Astrocyte of the hippocampus (primary cell): ENCODE measurements around the gene HCN1.

Source experiments
- DNase-seq: peaks from one replicate; pipeline ENCODE4 v3.0.0; 2011; ENCODE audit warnings: low read depth, low spot score

Gene HCN1

DNA sequence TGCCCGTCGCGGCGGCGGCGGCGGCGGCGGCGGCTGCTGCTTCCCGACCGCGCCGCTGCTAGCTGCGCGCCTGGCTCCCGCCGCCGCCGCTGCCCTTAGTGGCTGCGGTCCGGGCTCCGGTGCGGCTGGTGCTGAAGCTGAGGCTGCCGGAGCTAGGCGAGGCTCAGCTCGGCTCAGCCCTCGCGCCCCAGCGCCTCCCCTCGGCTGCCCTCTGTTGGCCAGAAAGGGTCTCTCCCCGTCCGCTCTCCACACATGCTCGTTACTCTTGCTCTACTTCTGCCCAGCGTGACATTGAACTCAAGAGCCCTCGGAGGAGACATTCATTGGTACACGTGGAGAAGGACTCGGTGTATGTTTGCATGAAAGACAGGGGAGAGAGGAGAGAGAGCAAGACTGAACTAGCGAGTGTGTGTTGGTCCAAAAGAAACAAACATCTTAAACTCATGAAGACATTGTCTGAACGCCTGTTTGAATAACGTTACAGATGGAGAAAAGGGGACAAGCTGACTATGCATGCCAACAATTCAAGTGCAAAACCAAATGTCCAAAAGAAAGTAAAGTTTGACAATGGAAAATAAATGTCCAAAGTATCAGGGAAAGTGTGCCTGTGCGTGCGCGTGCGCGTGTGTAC lies at the start of gene HCN1:
Gene HCN1, minus strand, starts transcription at position 175 of the 631 bp plus-strand sequence.
- DNase-seq = peak; percentile 94

DNA sequence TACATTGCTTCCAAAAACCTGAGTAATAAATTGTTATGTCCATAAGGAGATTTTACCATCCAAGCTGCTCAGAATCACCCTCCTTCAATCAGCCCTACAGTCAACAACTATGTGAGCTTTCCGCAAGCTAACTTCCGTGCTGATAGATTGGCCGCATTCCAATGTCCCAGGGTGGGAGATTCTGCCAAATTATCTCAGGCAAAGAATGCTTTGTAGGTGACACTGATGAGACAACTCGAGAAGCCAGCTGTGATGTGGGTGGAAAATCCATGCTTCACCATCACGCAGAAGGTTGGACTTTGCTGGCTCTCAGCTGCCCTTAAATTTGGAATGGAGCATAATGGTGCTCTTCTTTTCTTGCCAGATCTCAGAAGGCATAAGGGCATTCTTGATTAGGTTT lies 44.9 kb upstream of the HCN1 start:
- no peak for DNase-seq

DNA sequence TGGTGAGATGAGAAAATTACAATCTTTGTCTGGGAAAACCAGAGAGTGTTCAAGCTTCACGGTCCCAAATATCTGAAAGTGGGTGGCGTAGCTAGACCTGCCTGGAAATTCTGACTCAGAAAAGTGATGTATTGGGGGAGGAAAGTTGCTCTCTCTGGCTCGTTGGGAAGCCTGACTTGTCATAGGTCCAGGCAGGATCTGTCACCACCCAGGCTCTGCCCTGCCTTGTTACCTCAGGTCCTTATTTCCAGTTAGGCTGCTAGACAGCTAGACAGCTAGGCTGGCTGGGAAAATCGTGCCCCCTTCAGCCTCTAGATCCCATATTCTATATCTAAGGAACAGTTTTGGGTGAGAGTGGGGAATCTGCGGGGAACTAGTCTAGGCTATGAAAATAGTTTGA lies 41.0 kb upstream of the HCN1 start:
- no peak for DNase-seq

DNA sequence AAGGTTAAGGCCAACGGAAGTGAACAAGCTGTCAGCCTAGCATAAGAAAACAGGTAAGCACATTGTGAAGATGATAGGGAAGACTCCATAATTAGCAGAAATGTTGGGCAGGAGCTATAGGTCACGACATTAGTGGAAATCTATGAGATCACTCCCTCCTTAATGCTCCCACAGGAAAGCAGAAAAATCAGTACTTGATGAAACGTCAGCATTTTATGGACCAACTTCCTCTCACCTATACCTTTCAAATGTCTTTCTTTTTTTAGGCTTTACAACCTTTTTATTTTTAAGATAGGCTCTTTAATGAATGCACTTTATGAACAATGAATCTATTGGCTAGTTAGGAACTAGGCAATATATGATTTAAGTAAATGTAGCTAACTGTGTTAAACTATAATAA lies 29.4 kb upstream of the HCN1 start:
- no peak for DNase-seq

DNA sequence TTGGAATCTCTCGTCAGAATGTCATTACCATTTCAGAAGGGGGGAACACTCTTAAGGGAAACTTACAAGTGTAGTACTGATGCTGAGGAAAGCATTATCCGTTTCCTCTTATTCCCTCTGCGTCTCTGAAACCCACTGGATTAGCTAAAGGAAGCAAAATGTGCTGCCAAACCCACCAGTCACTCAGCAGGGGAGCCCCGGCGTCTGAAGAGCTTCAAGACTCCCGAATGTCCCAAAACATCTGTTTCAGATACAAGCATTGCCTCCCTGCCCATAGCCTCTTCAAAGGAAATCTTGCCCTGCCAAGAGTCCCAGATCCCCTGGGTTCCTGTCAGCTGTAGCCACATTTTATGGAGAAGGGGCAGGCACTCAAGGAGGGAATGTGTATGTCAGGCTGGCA lies 1.0 kb upstream of the HCN1 start:
- DNase-seq = no peak

DNA sequence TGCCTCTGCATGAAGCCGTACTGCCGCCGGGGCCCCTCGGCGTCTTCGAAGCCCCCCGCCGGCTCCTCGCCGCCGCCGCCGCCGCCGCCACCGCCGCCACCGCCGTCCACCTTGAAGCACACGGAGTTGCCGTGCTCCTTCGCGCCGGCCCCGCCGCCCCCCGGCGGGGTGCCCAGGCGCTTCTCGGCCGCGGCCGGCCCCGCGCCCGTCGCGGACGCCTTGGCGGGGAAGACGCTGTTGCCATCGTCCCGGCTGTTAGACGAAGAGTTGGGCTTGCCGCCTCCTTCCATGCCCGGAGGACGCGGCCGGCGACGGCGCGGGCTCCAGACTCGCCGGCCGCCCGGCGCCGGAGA lies 400 bp downstream of the HCN1 start:
- DNase-seq = no peak

DNA sequence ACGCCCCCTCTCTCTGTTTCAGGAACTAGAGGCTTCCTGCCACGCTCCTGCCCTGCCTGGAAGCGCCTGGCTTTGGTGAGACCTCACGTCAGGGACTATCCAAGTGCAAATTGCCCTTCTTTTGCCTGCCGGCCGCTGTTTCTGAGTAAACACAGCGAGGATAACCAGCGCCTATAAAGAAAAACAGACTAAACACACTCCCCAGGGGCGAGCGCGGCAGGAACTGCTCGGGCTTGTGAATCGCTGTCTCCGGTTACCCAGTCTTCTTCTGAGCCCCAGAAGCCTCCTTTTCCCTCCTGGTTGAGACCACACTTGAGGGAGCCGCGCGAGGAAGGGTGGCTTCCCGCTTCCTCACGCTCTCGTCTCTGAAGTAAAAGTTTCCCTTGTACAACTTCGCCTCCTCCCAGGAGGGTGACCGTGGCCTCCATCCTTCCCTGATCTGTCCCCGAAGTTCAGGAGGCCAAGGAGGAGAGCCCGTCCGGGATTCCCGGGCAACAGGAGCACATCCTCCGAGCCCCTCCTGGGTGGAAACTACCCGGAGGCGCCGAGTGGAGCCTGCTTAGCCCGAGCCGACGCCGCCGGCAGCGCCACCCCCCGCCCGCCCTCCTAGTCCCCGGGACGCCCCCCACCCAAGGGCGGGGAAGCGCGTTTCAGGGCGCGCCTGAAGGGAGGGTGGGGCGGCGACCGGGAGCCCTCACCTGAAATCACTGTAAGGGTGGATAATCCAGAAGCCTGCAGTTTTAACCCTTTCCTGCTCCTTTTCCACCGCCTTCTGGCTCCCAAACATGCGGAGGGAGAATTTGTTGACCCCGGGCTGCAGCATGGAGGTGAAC lies 993 bp downstream of the HCN1 start:
- peak; percentile 7 for DNase-seq

DNA sequence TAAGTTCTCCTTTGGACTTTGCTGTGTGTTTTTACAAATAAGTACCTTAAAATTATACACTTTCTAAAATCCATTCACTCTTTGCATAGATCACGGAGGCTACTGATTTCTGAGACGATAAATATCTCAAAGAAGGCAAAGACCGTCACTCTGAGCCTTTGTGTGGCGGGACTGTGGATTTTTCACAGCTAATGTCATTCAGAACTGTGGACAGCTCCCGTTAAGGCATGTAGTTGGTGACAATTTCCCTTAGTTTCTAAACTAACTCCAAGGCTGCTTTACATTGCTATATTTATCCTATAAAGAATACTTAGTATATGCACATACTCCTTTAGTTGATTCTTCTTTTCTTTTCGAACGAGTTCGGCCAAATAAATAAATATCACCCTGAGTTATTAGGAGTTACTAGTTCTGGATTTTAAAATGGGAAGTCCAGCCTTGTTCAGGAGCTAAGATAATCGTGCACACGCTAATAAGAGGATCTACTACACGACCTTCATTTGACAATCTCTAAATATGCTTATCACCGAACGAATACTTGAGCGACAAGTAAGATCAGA lies 1.8 kb downstream of the HCN1 start:
- peak; percentile 35 for DNase-seq

DNA sequence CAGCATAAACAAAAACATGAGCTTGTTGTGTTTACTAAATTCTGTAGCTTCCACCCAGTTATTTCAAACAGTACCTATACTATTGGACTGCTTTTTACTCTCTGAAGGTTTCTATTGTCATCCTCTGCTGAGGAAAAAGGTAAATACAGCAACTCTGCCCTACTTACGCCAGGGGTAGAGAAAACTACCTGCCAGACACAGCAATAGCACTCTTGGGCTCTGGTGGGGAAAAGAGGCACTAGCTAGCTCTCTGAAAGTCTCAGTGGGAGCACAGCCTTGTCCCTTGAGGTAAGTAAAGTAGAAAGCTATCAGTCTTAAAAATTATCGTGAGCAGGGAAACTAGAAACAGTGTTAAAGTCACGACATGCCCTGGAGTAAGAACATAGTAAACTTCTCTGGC lies 3.7 kb downstream of the HCN1 start:
- no peak for DNase-seq

DNA sequence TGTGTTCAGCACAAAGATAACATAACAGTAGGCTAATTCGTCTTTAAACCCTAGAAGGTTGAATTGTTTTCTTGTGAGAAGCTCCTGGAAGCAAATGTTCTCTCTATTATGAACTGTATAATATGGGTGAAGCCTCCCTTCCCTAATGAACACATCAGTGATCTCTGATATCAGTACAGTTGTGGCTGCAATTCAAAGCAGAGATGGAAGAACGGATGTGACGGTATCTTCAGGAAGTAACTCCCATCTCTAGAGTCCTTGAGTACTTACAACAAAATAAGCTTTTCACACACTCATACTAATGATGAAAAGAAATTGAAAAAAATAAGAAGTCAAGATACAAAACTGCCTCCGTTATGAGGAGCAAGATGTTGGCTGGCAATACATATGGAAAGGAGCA lies 4.5 kb downstream of the HCN1 start:
- DNase-seq = no peak

DNA sequence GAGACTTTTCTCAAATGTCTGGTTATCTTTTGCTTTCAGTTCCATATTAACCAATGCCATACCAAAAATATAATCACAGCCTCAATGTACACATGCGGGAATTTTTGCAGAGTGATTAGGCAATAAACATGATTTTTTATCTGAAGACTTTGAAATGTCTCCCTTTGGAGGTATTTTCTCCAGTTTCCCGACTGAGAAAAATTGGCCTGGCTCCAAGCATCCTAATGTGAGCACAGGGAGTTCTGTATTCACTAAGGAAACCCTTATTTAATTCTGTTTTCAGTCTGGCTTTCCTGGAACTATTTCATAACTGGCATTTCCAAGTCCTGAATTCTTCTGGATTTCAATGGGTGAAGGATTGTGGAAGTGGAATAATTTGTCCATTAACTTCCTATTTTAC lies 8.5 kb downstream of the HCN1 start:
- DNase-seq = no peak

DNA sequence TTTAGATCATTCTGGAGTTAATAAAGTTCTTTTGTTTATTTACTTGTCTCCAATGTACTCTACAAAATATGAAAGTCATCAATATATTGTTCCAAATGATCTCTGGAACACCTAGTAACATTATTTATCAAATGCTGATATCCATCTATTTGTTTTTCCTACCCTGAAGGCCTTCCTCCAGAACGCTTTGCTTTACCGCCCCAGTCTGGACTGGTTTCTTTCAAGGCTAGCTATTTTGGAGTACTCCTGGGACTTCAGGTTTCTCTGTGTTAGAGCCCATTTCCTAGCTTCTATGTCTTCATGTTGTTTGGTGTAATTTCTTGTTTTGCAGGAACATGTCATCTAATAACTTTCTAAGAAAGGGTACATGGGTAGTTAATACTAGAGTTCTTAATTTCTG lies 9.6 kb downstream of the HCN1 start:
- DNase-seq = no peak

DNA sequence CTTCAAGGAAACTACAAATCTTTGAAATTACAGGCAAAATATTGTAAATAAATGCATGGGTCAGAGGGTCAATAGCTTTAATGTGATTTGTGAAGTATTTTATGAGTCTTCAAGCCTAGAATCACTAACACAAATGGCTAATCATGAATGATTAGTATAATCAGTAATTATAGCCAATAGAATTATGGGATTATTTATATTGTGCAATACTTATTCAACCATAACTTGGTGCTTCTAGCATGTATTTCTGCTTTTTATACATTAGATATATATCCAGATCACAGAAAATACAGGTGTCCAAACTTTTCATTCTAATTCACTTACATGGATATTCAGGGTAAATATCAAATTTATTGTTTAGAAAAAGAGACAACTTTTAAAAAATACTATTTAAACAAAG lies 12.1 kb downstream of the HCN1 start:
- no peak for DNase-seq

DNA sequence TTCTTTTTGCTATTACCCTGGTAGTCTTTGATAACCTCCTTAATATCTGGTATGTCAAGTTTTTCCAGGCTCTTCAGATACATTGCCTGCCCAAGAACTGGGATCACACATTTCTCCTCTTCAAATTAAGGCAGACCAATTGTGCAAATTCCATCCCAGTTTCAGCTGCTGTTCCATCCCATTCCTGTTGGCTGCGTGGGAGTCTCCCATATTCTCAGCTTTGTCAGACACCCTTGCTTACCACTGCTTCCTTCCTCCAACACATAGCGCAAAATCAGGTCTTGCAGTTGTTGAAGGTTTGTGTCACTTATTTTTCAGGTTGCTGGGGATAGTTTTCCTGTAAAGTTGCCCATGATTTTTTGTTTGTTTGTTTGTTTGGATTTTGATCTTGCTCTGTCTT lies 15.2 kb downstream of the HCN1 start:
- no peak for DNase-seq

DNA sequence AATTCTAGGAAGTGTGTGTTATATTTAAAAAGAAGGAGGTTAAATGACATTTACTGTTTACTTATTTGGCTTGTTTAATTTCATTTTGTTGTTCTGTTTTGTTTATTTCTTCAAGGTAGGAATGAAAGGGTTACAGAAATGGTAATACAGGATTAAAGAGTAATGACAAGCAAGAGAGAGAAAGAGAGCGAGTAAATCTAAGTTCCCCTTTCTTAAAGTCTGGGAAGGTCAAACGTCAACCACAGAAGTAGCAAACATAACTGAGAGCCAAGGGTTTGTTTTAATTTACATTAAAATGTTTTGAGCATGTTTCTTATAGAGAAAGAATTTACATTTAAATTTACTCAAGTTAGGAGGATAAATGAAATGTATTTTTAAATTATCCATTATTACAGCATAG lies 18.7 kb downstream of the HCN1 start:
- no peak for DNase-seq

DNA sequence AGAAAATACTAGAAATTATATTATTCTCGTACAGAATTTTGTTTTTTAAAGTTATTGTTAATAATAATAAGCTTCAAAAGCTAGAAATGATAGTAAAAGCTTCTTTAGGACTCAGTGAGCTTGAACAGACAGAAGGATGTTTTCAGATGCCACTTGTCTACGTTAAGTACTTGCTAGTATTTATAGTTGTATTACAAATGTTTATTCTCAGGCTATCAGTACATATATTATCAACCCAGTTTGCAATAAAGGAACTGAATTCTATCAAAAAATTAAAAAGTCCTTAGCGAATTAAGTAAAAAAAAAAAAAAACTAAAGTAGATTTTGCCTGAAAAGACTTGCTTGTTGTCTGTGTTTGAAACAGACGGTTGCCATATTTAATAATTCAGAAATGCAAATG lies 23.9 kb downstream of the HCN1 start:
- no peak for DNase-seq

DNA sequence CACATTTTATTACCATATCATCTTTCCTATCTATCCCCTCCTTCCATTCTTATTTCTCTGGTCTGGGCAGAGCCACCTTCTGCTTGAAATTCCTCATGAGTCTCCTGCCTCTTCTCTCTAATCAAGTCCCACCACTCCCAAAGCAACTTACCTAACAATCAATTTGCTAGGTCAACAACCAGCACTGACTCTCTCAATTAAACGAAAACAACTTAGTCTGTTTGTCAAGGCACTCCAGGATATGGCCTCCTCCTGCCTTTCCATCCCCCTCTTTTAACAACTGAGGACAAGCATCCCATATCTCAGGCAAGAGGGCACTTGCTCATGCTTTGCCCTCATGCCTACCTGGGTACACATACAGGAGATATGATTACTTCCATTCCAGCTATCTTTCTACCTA lies 47.4 kb downstream of the HCN1 start:
- DNase-seq = no peak

DNA sequence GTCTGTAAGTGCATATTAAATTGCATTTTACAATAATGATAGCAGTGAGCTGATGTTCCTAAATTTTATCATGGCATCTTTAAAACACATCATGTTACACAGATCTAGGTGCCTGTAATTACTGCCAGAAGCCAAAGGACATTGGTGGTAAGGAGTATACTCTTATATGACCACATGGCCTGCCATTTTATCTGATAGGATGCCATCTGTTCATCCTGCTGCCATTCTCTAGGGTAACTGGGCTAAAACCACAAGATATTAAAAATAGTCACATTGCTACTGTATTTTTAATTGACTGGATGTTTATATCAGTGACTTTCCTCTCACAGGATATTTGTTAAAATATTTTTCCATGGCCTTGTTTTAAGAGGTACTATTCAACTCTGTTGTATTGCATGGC lies 53.1 kb downstream of the HCN1 start:
- DNase-seq = no peak

DNA sequence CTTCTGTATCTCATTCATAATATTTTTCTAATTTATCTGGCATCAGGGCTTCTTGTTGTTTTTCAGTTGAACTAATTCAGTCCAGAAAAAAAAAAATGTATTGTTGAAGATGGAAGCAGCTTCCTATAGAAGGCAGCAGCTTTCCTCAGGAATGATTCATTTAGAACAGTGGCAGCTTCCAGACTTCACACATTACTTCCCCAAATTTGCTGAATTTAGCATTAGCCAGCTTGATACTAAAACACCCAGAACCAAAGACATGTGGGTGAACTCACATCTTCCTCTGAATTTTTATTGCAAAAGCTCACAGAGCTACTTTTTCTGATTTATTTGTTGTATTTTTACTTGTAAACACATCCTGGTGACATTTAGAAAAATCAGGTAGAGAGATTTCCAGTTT lies 53.8 kb downstream of the HCN1 start:
- DNase-seq = no peak

DNA sequence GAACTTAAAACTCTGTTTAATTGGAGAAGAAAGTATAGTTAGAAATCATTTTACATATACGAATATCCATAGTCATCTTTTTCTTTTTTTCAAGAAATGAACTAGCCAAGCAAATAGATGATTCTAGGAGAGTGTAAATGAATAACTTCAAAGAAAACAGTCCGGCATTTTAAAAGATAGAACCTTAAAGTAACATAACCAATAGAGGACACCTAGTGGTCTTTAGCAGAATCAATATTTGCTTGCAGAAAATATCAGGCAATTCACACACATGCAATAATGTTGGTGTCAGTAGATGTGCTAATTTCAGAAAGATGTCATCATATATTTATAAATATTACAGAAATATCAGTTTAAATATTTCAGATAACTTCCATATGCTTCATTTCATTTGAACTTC lies 57.1 kb downstream of the HCN1 start:
- DNase-seq = no peak

DNA sequence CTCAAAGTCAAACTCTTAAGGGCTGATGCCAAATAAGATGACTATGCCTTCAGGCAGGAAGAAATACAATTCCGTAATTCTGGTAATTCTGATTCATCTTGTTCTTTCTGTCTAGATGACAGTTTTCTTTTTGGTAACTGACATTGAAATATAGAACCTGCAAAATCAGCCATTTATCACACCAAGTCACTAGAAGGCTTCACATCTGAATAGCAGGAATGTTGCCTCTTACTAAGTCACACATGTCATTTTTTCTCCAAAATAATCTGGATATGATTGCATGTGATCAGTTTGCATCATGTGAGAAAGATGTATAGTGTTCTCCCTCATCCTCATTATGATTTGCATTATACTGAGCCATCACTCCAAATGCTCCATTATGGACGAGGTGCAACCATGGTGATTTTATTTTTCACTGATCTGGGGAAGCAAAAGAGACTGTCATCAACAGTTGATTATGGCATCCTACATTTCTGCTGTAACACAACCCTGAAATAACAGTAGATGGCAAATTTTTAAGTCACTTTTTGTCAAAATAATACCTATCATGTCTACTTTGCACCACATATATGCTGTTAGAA lies 69.0 kb downstream of the HCN1 start:
- DNase-seq = no peak

DNA sequence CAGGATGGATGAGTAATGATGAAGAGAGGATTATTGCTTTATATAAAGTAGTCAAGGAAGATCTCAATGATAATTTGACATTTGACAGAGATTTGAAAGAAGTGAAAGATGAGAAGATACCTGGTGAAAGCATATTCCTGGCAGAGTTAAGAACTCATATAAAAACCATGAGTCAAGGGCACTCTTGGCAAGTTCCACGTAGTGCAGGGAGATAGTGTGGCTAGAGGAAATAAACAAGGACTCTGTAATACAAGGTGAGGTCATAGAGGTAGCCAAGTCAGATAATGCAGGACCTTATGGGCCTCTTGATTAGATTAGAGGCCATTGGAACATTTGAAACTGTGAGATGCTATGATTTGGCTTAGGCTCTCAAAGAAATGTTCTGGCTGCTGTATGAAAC lies 72.3 kb downstream of the HCN1 start:
- no peak for DNase-seq

DNA sequence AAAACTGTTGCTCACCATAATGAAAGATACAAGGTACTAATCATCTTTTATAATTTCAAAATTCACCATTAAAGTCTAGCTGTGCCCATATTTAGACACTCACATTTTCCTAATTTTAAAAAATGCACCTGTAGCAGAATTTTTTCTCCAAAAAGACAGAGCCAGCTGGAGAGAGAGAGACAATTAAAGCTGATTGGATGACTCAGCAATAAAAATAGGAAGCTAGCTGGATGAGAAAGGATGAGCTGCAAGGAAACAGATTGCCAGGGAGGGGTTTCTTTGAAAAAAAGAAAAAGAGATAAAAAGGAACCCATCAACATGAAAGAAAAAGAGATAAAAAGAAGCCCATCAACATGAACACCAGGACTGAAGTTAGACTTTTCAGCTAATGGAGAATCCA lies 73.8 kb downstream of the HCN1 start:
- DNase-seq = no peak
